EL (cell line): Measurements from ENCODE around the gene TADA3.
"Not testable (repeated sequence)": the region's sequence is repeated elsewhere in the genome, so short reads cannot be mapped to it uniquely, and the experiment has no call there.

Source experiments
- DNase-seq: peaks from one replicate; pipeline ENCODE4 v3.0.0-alpha.2; 2016

TADA3 gene

DNA sequence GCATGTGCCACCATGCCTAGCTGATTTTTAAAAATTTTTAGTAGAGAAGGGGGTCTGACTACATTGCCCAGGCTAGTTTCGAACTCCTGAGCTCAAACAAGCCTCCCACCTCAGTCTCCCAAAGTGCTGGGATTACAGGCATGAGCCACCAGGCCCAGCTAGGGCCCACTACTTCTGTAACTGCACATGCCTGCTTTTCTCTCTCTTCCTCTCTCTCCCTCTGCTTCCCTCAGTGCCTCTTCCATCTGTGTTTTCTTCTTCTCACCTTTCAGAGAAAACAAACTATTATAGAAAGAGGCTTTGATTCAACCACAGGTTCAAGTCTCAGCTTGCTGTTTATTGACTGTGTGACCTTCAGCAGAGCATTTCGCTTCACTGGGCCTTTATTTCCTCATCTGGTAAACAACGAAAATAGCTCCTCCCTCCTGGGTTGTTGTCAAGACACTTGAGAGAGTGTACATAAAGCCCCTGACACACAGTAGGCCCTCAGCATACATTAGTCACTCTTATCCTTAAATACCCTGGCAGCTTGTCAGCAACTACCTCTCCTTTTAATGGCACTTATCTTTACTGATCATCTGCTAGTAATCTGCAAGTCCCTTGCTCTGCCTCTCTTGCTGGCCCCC lies 10.2 kb downstream of the TADA3 start:
- no peak for DNase-seq

DNA sequence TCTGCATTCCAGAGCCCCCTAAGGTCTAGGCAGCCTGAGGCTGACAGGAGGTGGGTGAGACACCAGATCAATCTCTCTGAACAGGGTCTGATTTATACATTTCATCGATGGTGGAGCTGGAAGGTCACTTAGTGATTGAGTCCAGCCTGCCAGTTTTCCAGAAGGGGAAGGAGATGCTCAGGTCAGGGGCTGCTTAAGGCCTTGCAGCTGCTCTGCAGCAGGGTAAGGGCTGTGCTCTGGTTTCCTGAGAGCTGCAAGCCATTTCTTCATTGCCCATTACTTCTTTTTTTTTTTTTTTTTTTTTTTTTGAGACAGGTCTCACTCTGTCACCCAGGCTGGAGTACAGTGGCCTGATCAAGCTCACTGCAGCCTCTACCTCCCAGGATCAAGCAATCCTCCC lies 10.7 kb downstream of the TADA3 start:
- no peak for DNase-seq

DNA sequence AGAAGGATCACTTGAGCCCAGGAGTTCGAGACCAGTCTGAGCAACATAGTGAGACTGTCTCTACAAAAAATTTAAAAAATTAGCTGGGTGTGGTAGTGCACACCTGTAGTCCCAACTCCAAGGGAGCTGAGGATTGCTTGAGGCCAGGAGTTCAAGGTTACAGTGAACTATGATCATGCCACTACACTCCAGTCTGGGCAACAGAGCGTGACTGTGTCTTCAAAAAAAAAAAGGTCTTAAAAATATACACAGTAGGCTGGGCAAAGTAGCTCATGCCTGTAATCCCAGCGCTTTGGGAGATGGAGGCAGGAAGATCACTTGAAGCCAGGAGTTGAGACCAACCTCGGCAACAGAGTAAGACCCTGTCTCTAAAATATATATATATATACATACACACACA lies 11.4 kb downstream of the TADA3 start:
- no peak for DNase-seq

DNA sequence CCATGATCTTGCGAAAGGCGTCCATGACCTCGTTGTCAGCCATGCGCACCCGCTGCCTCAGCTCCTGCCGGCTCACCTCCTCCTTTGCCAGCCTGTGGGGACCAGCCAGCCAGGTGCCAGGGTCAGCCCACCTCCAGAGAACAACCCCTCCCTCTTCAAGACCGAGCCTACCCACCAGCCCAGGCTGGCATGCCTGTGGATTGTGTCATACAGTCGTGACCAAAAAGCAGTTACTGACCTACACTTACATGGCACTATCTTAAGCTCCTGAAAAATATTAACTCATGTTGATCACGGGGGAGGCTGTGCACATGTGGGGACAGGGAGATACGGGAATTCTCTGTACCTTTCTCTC lies 11.8 kb downstream of the TADA3 start:
- DNase-seq = no peak

DNA sequence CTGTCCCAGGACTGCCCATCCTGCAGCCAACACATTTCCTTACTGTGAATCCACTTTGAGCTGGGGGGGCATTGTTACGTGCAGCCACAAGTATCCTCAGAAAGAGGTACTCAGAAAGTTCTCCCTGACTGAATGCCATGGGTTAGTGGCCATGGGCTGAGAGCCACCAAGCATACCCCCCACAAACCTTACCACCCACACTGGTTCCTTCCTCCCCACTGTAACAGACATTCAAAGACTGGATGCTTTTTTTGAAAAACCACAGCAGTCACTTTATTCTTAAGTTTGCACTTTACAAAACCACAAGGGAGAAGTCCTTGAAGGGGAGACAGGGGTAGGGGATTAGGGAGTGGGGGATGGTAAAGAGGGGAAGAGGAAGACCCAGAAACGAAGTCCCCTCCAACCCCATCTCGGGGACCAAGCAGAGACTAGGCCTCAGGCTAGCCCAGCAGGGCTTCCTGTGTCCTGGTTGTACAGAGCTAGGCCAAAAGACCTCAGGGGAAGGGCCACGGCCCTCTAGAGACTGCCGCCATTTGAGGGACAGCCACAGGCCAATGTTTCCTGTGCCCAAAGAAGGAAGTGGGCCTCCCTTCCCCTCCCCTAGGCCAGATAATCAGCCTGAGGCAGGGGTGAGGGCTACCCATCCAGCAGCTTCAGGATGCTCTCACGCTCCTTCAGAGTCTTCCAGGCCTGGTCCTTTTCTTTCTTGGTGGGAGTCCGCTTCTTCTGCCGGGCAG lies 12.4 kb downstream of the TADA3 start:
- no peak for DNase-seq

DNA sequence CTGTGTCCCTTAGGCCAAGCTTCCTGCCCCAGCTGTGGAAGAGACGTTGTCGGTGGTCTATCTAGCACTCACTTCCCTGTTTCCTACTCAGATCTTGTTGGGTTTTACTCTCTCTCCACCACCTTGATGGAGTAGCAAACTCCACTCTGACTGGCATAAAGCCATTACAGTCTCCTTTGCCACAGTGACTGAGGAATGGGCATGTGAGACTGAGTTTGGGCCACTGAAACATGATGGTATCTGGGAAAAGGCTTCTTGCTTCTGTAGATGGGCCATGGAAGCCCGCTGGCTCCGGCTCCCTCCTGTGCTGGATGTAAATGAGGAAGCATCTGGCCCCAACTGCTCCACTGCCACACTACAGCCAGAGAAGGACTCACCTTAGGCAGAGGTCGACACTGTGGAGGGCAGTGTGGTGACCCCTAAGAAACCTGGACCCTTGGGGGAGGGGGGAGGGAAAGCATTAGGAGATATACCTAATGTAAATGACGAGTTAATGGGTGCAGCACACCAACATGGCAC lies 13.1 kb downstream of the TADA3 start:
- DNase-seq = no peak

DNA sequence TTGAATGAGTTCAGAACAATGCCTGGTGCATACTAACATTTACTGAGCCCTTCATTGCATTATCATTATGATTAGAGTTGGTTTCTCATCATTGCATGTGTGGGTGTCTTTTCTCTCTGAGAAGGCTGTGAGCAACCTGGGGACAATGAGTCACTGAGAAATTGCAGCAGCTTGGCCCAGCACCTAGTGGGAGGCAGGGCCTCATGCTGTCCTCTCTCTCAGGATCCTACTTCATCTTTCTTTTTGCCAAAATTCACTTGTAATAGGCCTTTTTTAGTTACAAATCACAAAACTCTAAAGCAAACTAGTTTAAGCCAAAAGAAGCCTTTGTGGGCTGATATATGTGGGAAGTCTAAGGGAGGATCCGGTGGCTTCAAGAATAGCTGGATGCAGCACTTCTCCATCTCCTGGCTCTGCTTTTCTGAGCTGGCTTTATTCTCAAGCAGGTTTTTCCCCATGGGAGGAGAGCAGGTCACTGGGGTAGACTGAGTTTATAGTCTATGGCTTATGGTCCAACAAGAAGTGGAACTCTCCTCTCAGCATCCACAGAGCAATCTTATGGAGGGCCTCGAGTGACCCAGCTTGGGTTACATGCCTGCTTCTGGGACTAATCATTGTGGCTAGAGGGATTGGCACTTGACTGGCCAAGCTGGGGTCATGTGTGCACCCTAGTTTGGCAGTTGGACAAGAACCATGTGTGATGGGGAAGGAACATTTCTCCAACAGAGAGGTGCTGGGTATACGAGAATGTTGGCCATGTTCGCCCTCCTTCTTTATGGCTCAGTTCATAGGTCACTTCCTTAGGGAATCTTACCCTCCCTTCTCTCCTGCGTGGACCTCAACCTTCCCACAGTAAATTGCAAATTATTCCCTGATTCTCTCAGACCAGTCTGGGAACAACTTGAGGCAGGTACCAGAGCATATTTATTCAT lies 13.9 kb downstream of the TADA3 start:
- DNase-seq = peak; percentile 43

DNA sequence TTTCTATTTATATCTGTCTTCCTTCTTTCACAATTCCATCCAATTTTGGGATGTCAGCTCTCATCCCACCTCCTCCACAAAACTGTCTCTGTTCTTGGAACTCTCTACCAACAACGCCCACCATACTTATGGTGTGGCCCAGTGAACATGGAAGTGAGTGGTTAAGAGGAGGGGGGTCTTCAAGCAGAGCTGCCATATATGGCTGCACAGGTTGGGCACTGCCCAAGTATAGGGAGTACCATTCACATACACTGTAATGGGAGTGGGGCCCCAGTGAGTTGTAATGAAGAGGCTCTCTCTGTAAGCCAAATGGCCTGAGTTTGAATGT lies 14.6 kb downstream of the TADA3 start:
- DNase-seq = no peak

DNA sequence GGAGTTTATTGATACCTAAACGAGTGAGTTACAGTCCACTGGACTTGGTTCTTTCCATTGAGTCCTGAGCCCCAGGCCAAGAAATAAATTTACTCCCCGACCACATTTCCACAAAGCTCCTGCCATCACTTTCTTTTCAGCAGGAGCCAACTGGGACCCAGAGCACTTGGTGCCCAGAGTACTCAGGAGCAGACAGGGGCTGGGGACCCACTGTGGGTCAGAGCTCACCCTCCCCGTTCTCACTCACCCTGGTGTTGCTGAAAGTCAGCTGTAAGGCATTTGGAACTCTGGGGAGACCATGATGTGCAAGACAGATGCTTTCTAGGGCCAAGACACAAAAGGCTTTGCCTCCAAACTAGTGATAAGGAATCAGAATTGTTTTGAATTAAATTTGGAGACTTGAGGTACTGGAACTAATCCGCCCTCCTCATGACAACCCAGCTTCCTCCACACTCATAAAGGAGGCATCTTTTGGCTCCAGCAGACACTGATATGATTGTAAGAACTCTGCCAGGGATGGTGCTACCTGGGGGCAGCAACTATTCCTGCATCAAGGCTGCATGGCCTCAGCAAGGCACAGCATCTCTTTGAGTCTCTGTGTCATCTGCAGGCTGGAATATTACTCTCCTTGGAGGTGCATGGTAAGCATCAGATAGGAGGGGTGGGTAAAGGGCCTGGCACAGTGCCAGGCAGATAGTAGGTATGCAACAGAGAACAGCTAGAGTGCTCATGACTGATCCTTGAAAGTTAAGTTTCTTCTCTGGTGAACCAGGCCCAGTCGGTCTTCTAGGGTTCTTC lies 15.2 kb downstream of the TADA3 start:
- DNase-seq = no peak

DNA sequence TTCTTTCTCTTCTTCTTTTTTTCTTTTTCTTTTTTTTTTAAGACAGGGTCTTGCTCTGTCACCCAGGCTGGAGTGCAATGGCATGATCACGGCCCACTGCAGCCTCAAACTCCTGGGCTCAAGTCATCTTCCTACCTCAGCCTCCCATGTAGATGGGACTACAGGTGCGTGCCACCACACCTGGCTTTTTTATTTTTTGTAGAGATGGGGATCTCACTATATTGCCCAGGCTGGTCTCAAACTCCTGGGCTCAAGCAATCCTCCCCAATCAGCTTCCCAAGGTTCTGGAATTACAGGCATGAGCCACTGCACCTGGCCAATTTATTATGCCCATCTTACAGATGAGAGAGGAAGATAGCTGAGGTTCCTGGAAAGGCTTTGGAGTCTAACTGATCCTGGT lies 21.3 kb downstream of the TADA3 start:
- DNase-seq = not testable (repeated sequence)

DNA sequence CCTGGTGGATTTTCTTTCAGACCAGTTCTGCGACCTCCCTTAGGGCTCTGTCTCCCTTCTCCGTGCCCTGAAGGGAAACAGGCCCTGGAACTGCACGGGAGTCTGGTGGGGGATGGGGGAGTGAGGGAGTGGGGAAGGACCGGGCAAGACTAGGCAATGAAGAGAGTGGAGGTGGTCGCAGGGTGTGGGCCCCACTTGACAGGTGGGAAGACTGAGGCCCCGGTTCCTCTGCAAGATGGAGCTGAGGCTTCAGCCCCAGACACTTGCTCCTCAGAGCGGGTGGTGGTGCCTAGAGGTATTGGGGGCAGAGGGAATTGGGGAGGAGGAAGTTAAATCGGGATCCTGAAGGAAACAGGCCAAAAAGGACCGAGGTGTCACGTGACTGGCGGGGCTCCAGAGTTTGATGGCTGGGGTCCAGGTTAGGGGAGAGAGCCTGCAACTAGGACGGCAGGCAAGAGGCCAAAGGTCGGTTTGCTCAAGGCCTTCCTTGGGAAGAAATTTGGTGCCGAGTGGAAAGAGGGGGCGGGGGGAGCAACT lies 21.9 kb downstream of the TADA3 start:
- DNase-seq = no peak

DNA sequence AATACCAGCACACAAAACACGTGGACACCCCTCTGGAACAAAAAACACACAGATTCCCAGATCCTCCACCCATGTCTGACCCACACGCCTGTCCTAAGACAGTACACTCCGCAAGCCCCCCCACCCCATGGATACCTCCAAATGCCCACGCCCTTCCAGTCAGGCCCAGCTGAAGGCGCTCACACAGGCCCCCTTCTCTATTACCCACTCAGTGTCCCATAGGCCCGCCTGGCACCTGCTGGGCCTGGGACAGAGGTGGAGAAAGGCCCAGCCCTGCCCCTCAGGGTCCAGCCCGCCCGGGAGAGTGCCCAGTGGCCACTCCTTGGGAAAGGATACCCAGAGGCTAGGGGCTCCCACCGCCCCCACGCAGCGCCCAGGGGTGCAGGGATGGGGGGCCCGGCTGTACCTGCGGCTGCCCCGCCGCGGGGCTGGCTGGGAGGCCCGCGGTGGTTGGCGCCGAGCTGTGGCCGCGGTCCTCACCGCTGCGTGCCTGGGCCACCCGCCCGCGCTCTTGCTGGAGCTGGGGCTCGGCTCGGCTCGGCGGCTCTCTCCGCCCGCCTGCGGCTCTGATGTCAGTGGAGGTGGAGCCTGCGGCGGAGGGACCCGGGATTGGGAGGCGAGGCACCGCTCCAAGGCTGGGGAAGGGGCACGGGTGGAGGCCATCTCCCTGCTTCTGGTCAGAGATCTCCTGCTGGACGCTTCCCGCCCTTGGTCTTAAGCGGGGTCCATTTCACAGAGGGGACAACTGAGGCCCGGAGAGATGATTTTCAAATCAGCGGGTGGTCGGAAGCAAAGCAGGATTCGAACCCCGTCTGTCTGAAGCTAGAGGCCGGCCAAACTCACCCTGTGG lies 22.6 kb downstream of the TADA3 start, which contains the start of gene CAMK1:
Gene CAMK1 (minus strand): TSS at position 522 of the 850 bp plus-strand sequence. CDS start 2,198 bp downstream, outside the sequence.
- peak; percentile 73 for DNase-seq

DNA sequence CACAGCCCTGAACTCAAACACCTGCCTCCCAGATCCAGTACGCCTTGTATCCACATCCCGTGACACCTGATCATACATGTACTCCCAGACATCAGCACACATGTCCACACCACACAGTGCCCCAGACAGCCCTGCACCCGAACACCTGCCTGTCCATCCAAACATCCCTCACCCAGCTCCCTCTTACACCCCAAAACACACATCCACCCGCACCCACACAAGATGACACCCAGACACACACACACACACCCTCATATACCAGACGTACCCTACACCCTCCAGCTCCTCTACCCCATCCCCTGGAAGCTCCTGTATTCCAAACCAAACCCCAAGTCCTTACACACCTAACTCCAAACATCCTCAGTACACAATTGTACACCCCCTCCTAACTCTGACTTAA lies 23.3 kb downstream of the TADA3 start:
- no peak for DNase-seq

DNA sequence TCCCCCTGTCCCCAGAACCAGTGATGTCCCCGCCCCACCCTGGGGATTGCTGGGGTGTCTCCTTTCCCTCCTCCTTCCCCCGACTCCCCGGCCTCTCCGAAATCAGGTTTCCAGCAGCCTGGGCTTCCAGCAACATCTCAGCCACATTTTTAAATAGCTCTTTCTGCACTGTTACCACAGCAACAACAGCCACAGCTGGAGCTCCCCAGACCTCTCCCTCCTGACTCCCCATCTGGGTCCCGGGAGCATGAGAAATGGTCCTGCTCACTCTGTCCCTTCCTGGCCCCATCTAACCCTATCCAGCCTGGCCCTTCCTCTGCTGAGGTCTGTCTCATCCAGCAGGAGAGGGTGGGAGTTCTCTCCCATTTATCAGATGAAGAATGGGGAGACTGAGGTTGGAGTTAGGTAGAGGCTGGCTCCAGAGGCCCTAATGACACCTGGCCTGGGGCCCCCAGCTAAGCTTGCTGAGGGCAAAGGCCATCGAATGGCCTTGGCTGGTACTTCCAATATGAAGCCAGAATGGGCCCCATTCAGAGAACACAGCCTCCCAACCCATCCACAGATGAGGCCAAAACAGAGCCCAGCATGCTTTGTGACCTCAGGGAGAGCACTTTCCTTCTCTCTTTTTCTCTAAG lies 24.0 kb downstream of the TADA3 start:
- DNase-seq = no peak

DNA sequence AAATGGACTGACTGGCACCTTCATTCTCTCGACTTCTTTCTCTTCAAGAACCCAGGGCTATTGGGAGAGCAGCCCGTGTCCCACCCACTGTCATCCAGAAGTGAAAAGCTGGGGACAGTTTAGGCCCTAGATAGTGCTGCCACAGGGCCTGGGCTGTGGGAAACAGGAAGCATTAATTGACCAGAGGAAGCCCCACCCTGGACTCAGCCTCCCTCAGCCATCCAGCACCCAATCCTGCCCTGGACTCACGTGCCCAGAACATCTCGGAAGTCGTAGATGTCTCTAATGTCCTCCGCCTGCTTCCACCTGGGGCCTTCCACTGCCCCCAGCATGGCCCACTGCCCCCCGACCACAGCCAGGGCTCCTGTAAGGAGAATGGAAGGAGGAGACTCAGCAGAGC lies 24.9 kb downstream of the TADA3 start:
- no peak for DNase-seq

DNA sequence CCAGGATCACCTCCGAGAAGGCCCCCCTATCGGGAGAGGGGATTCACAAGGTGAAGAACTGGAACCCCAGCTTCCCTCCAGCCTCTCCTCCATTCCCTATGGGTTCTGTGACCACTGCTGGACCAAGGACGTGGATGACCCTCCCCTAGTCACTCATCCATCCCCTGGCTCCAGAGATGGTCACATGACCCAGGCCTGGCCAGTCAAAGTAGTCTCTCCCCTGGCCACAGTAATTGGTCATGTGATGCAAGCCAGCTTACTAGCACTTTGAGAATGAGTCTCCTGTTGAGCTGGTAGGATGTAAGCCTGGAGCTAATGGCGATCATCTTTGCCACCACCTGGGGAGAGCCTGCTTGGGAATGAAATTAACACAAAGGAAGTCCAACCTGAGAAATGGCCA lies 26.4 kb downstream of the TADA3 start:
- no peak for DNase-seq

DNA sequence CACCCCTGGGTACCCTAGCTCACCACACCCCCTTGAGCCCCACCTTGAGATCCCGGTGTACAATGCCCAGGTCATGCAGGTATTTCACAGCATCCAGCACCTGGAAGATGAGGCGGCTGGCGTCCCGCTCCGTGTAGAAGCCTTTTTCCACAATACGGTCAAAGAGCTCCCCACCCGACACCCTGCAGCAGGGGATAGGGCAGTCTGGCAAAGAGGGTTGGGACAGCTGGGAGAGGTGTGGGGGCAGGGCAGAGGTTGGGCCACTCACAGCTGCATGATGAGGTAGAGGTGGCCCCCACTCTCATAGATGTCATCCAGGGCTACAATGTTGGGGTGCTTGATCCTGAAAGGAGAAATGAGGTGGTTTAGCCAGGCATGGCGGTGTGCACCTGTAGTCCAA lies 29.4 kb downstream of the TADA3 start:
- no peak for DNase-seq

DNA sequence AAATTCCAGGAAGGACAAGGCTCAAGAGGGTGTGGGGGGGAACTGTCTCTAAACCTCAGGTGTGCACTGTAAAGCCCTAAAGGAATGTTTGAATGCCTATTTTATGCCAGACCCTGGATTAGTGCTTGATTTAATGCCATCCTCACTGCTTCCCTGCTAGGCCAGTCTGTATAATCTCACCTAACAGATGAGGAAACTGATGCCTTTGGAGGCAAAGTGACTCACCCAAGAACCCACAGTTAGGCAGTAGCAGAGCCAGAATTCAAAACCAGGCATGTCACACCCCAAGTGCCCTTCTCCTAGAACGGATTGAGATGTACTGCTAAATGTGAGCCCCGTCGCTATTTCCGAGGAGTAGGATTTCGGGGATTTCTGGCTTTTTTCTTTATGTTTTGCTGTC lies 30.4 kb downstream of the TADA3 start:
- DNase-seq = no peak

DNA sequence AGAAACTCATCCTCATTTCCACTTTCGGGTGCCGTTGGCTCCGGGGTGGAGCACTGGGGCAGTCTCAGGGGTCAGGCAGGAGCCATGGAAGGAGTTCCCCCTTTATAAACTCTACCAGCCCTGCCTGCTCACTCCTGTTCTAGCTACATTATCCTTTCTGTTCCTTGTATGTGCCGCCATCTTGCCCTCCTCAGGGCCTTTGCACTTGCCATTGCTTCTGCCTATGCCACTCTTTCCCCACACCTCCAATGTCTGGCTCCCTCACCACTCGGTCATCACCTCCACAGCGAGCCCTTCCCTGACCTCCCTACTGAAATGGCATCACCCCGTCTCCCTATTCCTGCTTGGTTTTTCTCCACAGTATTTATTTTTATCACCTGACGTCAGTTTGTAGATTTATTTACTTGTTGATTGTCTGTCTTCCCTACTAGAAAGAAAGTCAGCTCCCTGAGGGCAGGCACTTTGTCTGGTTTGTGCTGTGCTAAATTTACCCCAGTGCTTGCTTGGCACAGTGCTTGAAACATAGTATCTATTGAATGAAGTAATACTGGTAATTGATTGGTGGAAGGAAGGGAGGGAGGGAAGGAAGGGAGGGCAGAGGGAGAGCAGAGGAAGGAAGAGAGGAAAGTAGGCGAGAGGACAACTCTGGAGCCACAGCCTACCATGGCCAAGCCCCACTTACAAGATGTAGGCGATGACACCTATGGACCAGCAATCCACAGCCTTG lies 31.3 kb downstream of the TADA3 start:
- DNase-seq = no peak

DNA sequence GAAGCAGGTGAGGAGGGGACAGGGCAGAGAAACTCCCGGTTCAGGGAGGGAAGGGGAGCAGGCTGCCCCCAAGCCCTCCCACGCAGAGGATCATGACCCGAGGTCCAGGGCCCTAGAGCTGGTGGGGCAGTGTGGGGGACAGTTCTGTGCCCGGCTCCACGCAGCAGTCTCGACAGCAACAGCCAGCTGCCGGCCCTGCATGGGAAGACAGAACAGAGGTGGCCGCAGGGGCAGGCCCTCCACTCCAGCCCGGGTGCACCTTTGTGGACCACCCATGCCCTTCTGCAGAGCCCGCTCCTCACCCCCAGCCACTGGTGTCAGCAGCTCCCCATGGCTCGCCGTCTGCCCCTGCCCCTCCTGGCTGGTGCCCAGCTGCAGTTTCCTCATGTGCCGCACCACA lies 34.8 kb downstream of the TADA3 start:
- no peak for DNase-seq
